Hepatocyte (in vitro differentiated cells): Measurements from ENCODE around the gene LMTK2. TPM values are rescaled to one million over a fixed set of nuclear protein-coding genes. Genes with fewer than 3 reads are reported as not detected.

Source experiments
- DNase-seq: peaks from one replicate; pipeline ENCODE4 v3.0.0-alpha.2; 2016; ENCODE audit warnings: low spot score
- H2AFZ ChIP-seq: fragments of 200-600 bp; sonication (generic); 2 replicates; pipeline ENCODE4 v1.6.0; 2016; ENCODE audit warnings: antibody characterized with exemption, mild to moderate bottlenecking
- H3K27ac ChIP-seq: fragments of 200-600 bp; sonication (generic); 2 replicates; pipeline ENCODE4 v1.5.1; 2016; ENCODE audit warnings: mild to moderate bottlenecking
- H3K27me3 ChIP-seq: fragments of 200-600 bp; sonication (generic); 2 replicates; pipeline ENCODE4 v1.6.1; 2016
- H3K36me3 ChIP-seq: fragments of 200-600 bp; sonication (generic); replicated peaks from 2 replicates; pipeline ENCODE4 v1.5.1; 2016; ENCODE audit warnings: low read depth; ENCODE audit not compliant: insufficient read depth
- H3K4me1 ChIP-seq: fragments of 200-600 bp; sonication (generic); 2 replicates; pipeline ENCODE4 v1.5.1; 2016; ENCODE audit warnings: mild to moderate bottlenecking, moderate library complexity; ENCODE audit not compliant: insufficient read depth
- H3K4me2 ChIP-seq: fragments of 200-600 bp; sonication (generic); 2 replicates; pipeline ENCODE4 v1.6.0; 2016
- H3K4me3 ChIP-seq: fragments of 200-600 bp; sonication (generic); 2 replicates; pipeline ENCODE4 v1.5.1; 2016; ENCODE audit warnings: mild to moderate bottlenecking
- H3K79me2 ChIP-seq: fragments of 200-600 bp; sonication (generic); 2 replicates; pipeline ENCODE4 v1.6.0; 2017; ENCODE audit warnings: mild to moderate bottlenecking
- H3K9me2 ChIP-seq: fragments of 200-600 bp; sonication (generic); replicated peaks from 2 replicates; pipeline ENCODE4 v1.6.0; 2017; ENCODE audit warnings: mild to moderate bottlenecking; ENCODE audit not compliant: insufficient read depth
- H3K9me3 ChIP-seq: fragments of 200-600 bp; sonication (generic); 2 replicates; pipeline ENCODE4 v1.5.1; 2016; ENCODE audit warnings: low read depth, mild to moderate bottlenecking
- H4K20me1 ChIP-seq: fragments of 200-600 bp; sonication (generic); 2 replicates; pipeline ENCODE4 v1.6.0; 2016; ENCODE audit warnings: mild to moderate bottlenecking; ENCODE audit not compliant: insufficient read depth, poor library complexity, severe bottlenecking
- EZH2 ChIP-seq: fragments of 200-600 bp; sonication (generic); IDR thresholded peaks from 2 replicates; pipeline ENCODE4 v1.6.1; 2016; ENCODE audit warnings: antibody characterized with exemption, mild to moderate bottlenecking, borderline replicate concordance
- EZH2phosphoT487 ChIP-seq: fragments of 200-600 bp; sonication (generic); IDR thresholded peaks from one replicate; pipeline ENCODE4 v1.6.1; 2018; ENCODE audit warnings: antibody characterized with exemption, mild to moderate bottlenecking, low read depth, moderate library complexity; ENCODE audit not compliant: unreplicated experiment, severe bottlenecking
- WGBS: methylation state at CpG from one replicate; pipeline ENCODE4 v1.1.6; 2016; ENCODE audit warnings: low lambda C conversion rate; ENCODE audit errors: missing lambda C conversion rate; 5-methylcytosine and 5-hydroxymethylcytosine counted together
- polyA plus RNA-seq: library from polyadenylated mRNA; unstranded; fragments of >200 nt; fragmentation: Nextera tagmentation; extraction: Ambion mirVana; gene quantifications from 2 replicates; pipeline ENCODE4 v1.2.1, GENCODE V29; 2016
- total RNA-seq: library from RNA; depleted of rRNA; stranded (reverse); fragments of >200 nt; gene quantifications from 2 replicates; pipeline ENCODE4 v1.2.3, GENCODE V29; 2014
- TF ChIP-seq, protein P1 (sequence below): fragments of 200-600 bp; sonication (generic); IDR thresholded peaks from 2 replicates; pipeline ENCODE4 v1.5.1; 2016; ENCODE audit warnings: antibody characterized with exemption, mild to moderate bottlenecking; ENCODE audit not compliant: poor library complexity

Gene LMTK2
- total and polyA plus RNA-seq, 2 experiments from 2014 or later: 5.0 to 13.1 TPM

DNA sequence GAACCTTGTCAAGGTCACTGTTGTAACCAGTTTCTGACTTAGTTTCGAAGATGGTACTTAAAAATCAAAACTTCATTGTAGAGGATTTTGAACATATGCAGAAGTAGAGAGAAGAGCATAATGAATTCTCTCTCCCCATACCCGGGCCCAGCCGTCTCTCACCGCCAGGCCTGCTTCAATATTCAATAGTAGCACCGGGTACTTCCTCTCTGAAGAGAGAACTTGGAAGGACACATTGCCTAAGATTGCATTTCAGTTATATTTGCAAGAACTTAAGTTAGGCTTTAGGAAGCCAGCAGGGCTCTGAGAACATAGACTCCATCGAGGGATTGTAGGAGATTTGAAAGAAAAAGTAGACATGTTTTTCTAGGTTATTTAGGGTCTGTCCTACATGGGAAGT is 19.1 kb downstream of the LMTK2 start:
- H3K4me1 ChIP-seq: no peaks in the 10 kb centered on the region
- TF ChIP-seq EZH2phosphoT487 (no peak), EZH2 (no peak)
- TF ChIP-seq, protein P1, sequence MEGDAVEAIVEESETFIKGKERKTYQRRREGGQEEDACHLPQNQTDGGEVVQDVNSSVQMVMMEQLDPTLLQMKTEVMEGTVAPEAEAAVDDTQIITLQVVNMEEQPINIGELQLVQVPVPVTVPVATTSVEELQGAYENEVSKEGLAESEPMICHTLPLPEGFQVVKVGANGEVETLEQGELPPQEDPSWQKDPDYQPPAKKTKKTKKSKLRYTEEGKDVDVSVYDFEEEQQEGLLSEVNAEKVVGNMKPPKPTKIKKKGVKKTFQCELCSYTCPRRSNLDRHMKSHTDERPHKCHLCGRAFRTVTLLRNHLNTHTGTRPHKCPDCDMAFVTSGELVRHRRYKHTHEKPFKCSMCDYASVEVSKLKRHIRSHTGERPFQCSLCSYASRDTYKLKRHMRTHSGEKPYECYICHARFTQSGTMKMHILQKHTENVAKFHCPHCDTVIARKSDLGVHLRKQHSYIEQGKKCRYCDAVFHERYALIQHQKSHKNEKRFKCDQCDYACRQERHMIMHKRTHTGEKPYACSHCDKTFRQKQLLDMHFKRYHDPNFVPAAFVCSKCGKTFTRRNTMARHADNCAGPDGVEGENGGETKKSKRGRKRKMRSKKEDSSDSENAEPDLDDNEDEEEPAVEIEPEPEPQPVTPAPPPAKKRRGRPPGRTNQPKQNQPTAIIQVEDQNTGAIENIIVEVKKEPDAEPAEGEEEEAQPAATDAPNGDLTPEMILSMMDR: no peak
- DNase-seq: no peak
- H3K79me2 ChIP-seq: peaks cover 91% of the 10 kb centered on the region
- no peaks in the 10 kb centered on the region for H3K36me3 ChIP-seq
- peaks cover 7% of the 10 kb centered on the region for H4K20me1 ChIP-seq
- H2AFZ ChIP-seq: no peak overlapping the region
- H3K9me3 ChIP-seq: no peaks in the 10 kb centered on the region
- WGBS: 98% methylated on average over 6 of the region's 6 CpGs
- H3K9me2 ChIP-seq: no peaks in the 10 kb centered on the region
- no peaks in the 10 kb centered on the region for H3K27me3 ChIP-seq
- no peak overlapping the region for H3K4me3 ChIP-seq
- H3K4me2 ChIP-seq: no peak overlapping the region
- no peak overlapping the region for H3K27ac ChIP-seq

DNA sequence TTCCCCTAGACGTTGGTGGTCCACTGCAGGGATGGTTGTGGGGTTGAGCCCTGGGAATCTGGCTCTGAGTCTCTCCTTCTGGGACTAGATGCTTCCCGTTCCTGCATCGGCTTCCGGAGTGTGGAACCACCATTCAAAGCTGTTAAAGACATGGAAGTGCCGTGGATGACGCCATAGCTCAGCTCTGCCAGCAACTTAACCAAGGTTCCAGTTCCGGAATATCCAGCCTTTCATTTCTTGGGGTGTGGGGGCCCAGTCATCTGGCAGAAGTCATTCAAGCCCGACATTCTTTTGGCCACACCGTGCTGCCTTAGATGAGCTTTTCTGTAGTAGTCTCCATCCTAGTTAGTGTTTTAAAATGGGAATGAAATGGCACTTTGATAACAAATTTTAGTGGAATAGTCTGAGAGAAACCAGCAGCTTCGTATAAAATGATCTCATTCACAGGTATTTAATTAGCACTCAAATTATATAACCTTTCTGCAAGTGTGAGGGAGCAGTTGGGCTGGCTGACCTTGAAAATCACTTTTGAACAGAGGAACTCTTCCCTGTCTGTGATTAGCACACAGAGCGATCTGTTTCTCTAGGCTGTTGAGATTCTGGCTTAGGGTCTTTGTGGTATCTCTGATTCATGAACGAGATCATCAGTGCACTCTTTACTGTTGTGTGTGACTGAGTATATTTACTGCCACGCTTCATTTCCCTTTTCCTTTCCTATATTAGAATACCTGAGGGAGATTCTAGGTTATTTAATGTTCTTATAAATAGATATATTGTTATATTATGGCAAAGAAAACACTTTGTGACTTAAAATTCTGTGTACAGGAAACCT is 19.9 kb downstream of the LMTK2 start:
- Histone ChIP-seq H3K9me2 (no peaks in the 10 kb centered on the region), H3K27me3 (no peaks in the 10 kb centered on the region), H3K79me2 (peaks cover 83% of the 10 kb centered on the region), H4K20me1 (peaks cover 7% of the 10 kb centered on the region), H3K4me2 (no peak overlapping the region), H2AFZ (no peak overlapping the region), H3K27ac (no peak overlapping the region), H3K4me1 (peaks cover 4% of the 10 kb centered on the region), H3K36me3 (no peaks in the 10 kb centered on the region), H3K4me3 (no peak overlapping the region), H3K9me3 (no peaks in the 10 kb centered on the region)
- 92% methylated on average over 13 of the region's 13 CpGs for WGBS
- DNase-seq: no peak
- TF ChIP-seq, protein P1: no peak
- no peak for TF ChIP-seq EZH2phosphoT487

DNA sequence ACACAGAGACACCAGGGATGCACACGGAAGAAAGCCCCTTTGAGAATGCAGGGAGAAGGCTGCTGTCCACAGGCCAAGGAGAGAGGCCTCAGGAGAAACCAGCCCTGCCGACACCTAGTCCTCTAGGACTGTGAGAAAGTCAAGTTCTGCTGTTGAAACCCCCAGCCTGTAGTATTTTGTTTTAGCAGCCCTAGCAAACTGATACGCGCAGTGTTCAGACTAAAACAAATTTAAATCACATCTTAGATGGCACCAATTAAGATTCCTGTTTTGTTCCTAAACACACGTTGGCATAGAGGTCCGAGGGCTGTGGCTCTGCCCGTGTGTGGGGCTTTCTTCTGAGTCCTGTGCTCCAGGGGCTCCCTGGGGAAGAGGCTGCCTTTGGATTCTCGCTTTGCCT is 21.7 kb downstream of the LMTK2 start:
- no peak for DNase-seq
- Histone ChIP-seq H2AFZ (no peak overlapping the region), H3K27ac (no peak overlapping the region), H4K20me1 (peaks cover 7% of the 10 kb centered on the region), H3K4me3 (no peak overlapping the region), H3K27me3 (no peaks in the 10 kb centered on the region), H3K9me2 (no peaks in the 10 kb centered on the region), H3K79me2 (peaks cover 78% of the 10 kb centered on the region), H3K36me3 (no peaks in the 10 kb centered on the region), H3K9me3 (no peaks in the 10 kb centered on the region), H3K4me2 (no peak overlapping the region), H3K4me1 (peaks cover 18% of the 10 kb centered on the region)
- TF ChIP-seq EZH2 (no peak), EZH2phosphoT487 (no peak)
- TF ChIP-seq, protein P1: no peak
- WGBS: 95% methylated on average over 8 of the region's 8 CpGs
